HEK293T (cell line): ENCODE data around the gene PIGL.

Experiments
- BHLHE40 ChIP-seq: fragments of 450-650 bp; IDR thresholded peaks from 2 replicates; pipeline ENCODE4 v1.6.1; 2016; ENCODE audit warnings: mild to moderate bottlenecking, moderate library complexity, borderline replicate concordance
- ELF4 ChIP-seq: fragments of 450-650 bp; IDR thresholded peaks from 2 replicates; pipeline ENCODE4 v1.6.1; 2017; ENCODE audit warnings: antibody characterized with exemption
- FOXK2 ChIP-seq: fragments of 450-650 bp; IDR thresholded peaks from 2 replicates; pipeline ENCODE4 v1.6.1; 2016; ENCODE audit warnings: mild to moderate bottlenecking
- FOXM1 ChIP-seq: fragments of 450-650 bp; IDR thresholded peaks from 2 replicates; pipeline ENCODE4 v1.6.1; 2017; ENCODE audit warnings: mild to moderate bottlenecking, borderline replicate concordance
- L3MBTL2 ChIP-seq: fragments of 450-650 bp; conservative IDR thresholded peaks from 2 replicates; pipeline ENCODE4 v1.6.1; 2016; ENCODE audit warnings: mild to moderate bottlenecking
- PKNOX1 ChIP-seq: fragments of 450-650 bp; IDR thresholded peaks from 2 replicates; pipeline ENCODE4 v1.6.1; 2016
- SP1 ChIP-seq: fragments of 450-650 bp; IDR thresholded peaks from 2 replicates; pipeline ENCODE4 v1.6.1; 2017
- ZNF384 ChIP-seq: fragments of 450-650 bp; IDR thresholded peaks from 2 replicates; pipeline ENCODE4 v1.6.1; 2016

DNA sequence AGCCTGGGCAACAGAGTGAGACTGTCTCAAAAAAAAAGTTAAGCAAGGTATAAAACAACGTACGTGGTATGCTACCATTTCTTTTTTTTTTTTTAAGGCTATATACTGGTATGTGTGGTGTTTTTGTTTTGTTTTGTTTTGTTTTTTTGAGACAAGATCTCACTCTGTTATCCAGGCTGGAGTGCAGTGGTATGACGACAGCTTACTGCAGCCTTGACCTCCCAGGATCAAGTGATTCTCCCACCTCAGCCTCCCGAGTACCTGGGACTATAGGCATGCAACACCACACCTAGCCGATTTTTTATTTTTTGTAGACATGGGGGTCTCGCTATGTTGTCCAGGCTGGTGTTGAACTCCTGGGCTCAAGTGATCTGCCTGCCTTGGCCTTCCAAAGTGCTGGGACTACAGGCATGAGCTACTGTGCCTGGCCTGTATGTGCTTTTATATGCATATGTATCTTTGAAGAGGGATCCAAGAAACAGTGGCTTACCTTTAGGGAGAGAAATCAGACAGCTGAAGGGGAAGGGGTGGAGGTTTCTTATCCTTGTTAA is 129.8 kb downstream of the PIGL start:
- TF ChIP-seq FOXK2 (no peak), FOXM1 (no peak), SP1 (no peak), ZNF384 (no peak), BHLHE40 (no peak), PKNOX1 (no peak), ELF4 (no peak), L3MBTL2 (no peak)
